HG02938 (cell line): Measurements from ENCODE around the gene STKLD1.

Experiments used
- ATAC-seq: cut with Tn5 transposase; IDR thresholded peaks from one replicate; pipeline ENCODE4 v1.9.1; 2021; ENCODE audit warnings: mild to moderate bottlenecking, moderate library complexity; ENCODE audit not compliant: unreplicated experiment

STKLD1 gene

GRCh38 chr9:133405508-133406438 lies 29.6 kb downstream of the STKLD1 start:
- no peak for ATAC-seq

DNA sequence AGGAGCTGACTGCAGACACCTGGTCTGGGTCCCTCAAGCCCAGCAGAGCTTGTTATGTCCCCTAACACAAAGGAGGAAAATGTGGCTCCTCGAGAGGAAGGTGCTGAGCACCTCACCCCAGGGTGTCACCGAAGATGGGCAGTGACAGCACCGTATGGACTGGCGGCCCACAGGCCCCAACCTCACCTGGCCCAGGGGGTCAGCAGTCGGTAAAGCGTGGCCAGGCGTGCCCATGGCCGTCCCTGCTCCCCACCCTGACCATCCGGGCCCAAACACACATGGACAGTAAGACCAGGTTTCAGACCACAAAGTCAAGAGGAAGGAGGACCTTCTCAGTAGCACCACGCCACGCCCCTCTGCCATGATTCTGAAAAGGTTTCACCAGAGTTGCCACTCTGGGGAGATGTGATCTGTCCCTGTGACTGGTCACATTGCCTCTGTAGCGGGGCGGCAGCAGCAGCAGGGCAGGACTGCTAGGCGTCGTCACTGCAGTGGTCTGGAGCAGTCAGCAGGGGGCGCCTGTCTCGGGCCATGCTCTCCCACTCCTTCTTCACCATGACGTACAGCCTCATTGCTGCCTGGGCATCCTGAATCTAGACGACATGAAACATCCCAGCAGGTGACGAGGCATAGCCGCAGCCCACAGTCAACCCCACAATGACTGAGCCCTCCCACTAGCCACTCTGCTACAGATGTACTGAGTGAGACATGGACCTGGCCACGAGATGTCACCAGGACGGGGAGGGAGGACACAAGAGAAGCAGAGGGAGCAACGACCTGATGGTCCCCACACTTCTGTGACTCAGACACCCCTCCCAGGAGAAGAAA lies 30.5 kb downstream of the STKLD1 start:
- ATAC-seq: no peak

- ATAC-seq: no peak
Measured at GRCh38 chr9:133408042-133408441, 31.9 kb downstream of the STKLD1 start.

DNA sequence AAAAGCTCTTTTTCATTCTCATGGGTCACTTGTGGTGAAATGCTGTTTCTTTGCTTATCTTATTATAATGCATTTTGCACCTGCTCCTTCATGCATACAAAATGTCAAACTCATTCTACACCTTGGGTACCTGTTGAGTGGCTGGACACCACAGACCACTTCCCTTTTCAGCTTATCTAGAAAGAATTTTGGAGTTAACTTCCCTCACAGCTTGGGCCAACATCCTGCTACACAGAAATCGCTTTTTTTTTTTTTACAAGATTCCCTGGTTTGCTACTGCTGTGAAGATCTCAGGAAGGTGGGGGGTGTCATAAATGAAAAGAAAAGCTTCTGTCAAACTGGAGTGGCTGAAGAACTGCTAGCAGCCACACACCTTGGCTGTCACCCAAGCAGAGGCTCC lies 39.0 kb downstream of the STKLD1 start:
- no peak for ATAC-seq

DNA sequence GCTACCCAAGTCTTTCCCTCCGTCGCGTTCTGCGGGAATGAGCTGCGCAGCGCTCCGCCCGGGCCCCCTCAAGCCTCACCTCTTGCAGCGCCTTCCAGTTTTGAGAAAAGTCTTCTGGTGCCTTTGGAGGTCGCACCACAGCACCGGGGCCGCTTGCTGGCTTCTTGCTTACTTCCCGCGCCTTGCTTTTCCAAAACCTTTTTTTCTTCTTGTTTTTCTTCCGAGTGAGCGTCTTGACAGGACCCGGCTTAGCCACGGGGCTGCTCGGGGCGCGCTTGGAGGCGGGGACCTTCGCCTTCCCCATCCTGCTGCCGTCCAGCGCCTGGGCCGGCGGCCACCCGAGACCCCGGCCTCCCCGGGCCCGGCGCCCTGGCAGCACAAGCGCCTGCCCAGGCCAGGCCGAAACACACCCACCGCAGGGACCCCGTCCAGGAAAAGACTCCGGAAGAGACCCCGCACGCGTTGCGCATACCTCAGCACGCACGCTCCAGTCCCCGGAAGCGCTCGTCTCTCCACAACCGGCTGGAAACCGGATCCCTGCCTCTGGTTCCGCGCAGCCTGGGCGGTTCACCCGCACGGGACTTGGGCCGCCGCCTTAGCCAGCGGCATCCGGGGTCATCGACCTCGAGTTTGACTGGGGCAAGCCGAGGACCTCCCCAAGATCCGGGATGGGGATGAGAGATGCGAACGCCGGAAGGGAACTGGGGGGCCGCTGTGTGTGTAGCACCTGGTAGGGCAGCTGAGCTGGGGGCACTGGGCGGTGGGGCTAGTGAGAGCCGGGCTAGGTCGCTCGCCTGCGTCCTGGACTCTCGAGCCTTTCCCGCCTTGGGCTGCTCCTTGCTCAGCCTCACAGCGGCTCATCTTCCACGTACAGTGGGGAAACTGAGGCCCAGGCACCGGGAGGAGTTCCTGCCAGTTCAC lies 41.6 kb downstream of the STKLD1 start, which contains the start of gene REXO4:
Gene REXO4, minus strand, starts transcription at position 470 of the 921 bp plus-strand sequence. Its CDS starts 166 bp downstream, at position 304.
- peak; percentile 70 for ATAC-seq

GRCh38 chr9:133419005-133419404 lies 42.8 kb downstream of the STKLD1 start:
- ATAC-seq: no peak

GRCh38 chr9:133420392-133420827 lies 44.2 kb downstream of the STKLD1 start:
- ATAC-seq: no peak

GRCh38 chr9:133421615-133422542 lies 45.7 kb downstream of the STKLD1 start, which contains the start of gene ADAMTS13:
Gene ADAMTS13, plus strand, starts transcription at chr9:133422367. Its CDS starts 77 bp downstream, at chr9:133422444.
- ATAC-seq: no peak

GRCh38 chr9:133423216-133423615 lies 47.0 kb downstream of the STKLD1 start:
- no peak for ATAC-seq

DNA sequence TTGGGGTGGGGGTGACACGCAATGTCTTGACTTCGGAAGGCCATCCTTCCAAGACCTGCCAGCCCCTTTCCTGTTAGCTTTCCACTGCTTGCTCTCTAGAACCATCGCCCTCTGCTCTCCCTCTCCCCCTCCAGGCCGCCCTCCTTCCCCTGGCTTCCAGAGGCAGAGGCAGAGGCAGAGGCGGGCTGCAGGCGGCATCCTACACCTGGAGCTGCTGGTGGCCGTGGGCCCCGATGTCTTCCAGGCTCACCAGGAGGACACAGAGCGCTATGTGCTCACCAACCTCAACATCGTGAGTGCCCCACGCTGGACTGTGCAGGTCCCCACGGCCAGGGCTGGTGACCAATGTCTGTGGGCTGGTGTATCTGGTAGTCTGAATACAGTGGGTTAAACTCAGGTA lies 48.0 kb downstream of the STKLD1 start:
- ATAC-seq: no peak

- ATAC-seq: no peak
Measured at GRCh38 chr9:133425049-133425632, 49.0 kb downstream of the STKLD1 start.

DNA sequence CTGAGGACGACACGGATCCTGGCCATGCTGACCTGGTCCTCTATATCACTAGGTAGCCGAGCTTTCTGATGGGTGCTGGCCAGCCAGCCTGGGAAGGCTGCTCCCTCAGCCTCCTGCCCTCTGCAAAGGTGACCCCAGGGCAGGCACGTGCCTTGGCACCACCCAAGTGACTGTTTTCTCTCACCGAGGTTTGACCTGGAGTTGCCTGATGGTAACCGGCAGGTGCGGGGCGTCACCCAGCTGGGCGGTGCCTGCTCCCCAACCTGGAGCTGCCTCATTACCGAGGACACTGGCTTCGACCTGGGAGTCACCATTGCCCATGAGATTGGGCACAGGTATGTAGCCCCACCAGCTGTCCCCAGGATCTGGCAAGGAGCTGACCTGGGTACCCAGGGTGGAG lies 49.8 kb downstream of the STKLD1 start:
- no peak for ATAC-seq

DNA sequence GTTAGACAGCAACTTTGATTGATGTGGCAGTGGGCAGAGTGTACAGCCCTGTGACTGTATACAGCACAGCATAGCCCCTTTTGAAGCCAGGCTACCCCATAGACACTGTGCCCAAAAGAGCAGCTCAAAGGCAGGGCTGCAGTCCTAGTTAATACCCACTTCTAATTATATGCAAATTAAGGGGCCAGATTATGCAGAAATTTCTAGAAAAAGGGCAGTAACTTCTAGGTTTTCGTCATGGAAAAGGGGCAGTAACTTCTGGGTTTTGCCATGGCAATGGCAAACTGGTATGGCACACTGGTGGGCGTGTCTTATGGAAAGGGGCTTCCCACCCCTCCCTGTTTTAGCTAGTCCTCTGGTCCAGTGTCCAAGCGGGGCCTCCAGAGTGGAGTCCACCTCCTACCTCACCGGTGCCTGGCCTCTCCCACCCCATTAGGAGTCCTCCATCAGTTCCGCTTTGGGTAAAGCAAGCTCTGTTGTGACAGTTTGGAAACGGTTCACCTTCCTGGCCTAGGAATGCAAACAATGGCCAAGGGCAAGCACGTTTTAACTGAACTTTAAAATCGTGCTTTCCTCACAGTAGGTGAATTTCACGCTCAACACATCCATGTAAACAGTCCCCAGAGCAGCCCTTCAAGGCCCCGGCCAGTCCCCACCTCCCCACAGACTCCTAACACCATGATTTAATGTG lies 51.6 kb downstream of the STKLD1 start:
- ATAC-seq: no peak

GRCh38 chr9:133428617-133429101 lies 52.5 kb downstream of the STKLD1 start:
- no peak for ATAC-seq

- no peak for ATAC-seq
Measured at GRCh38 chr9:133429214-133429613, 53.0 kb downstream of the STKLD1 start.

GRCh38 chr9:133429641-133430161 lies 53.5 kb downstream of the STKLD1 start:
- ATAC-seq: no peak

DNA sequence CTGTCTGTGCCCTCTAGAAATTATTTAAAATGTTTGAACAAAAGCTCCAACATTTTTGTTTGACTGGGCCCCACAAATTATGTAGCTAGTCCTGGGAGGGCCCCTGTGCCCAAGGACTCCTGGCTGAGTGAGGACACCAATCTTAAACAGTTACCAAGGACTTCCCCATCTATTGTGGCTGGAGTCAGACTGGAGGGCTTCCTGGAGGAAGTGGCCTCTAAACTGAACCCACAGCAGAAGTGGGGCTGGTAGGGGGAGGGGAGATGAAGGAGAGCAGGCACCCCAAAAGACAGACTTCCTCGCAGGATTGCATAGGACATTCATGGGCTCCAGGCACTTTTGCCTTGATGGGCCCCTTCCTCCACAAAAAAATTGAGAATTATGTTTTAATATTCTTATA lies 54.1 kb downstream of the STKLD1 start:
- ATAC-seq: no peak

DNA sequence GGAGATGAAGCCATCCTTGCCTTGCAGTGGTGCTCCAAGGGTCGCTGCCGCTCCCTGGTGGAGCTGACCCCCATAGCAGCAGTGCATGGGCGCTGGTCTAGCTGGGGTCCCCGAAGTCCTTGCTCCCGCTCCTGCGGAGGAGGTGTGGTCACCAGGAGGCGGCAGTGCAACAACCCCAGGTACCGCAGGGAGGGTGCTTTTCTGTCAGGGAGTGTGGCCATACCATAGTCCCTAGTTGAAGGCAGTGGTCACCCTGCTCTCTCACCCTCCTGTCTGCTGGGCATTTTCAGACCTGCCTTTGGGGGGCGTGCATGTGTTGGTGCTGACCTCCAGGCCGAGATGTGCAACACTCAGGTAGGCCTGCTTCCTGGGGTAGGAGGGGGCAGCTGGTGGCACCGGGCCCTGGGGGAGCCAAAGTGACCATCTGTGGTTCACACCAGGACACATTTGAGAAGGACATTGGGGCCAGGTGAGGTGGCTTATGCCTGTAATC lies 57.2 kb downstream of the STKLD1 start:
- ATAC-seq: no peak
